Endothelial cell (in vitro differentiated cells): Measurements from ENCODE around the gene SRSF5. TPM values are rescaled to one million over a fixed set of nuclear protein-coding genes. Genes with fewer than 3 reads are reported as not detected.

Experiments
- DNase-seq: peaks from one replicate; pipeline ENCODE4 v3.0.0; 2021; ENCODE audit warnings: low spot score
- H3K27ac Mint-ChIP-seq: one replicate; pipeline ENCODE4 v1.8.0; 2021; ENCODE audit warnings: mixed read lengths, inconsistent platforms; ENCODE audit not compliant: unreplicated experiment
- H3K27me3 Mint-ChIP-seq: one replicate; pipeline ENCODE4 v1.8.0; 2021; ENCODE audit warnings: mild to moderate bottlenecking, moderate library complexity, mixed read lengths, inconsistent platforms; ENCODE audit not compliant: unreplicated experiment
- H3K36me3 Mint-ChIP-seq: one replicate; pipeline ENCODE4 v1.8.0; 2021; ENCODE audit warnings: mild to moderate bottlenecking, low read depth, mixed read lengths, inconsistent platforms; ENCODE audit not compliant: unreplicated experiment
- H3K4me1 Mint-ChIP-seq: one replicate; pipeline ENCODE4 v1.8.0; 2021; ENCODE audit warnings: mild to moderate bottlenecking, mixed read lengths, inconsistent platforms; ENCODE audit not compliant: unreplicated experiment
- H3K4me3 Mint-ChIP-seq: one replicate; pipeline ENCODE4 v1.8.0; 2021; ENCODE audit warnings: mild to moderate bottlenecking, mixed read lengths, inconsistent platforms; ENCODE audit not compliant: unreplicated experiment
- H3K9me3 Mint-ChIP-seq: one replicate; pipeline ENCODE4 v1.8.0; 2021; ENCODE audit warnings: mixed read lengths, inconsistent platforms; ENCODE audit not compliant: unreplicated experiment
- total RNA-seq: library from RNA; stranded (reverse); fragmentation: NEBNext Ultra II Directional; extraction: Animal tissue kit (Norgen Biotek cat#: 25700); gene quantifications from one replicate; pipeline ENCODE4 v1.2.1, GENCODE V29; 2021; ENCODE audit not compliant: unreplicated experiment
- TF ChIP-seq, protein P1 (sequence below): fragments of 200-600 bp; sonication (generic); IDR thresholded peaks from one replicate; pipeline ENCODE4 v1.5.0; 2021; ENCODE audit warnings: antibody characterized with exemption; ENCODE audit not compliant: unreplicated experiment

SRSF5 gene
- total RNA-seq, 1 donor from 2014 or later, result 241 TPM

- Mint-ChIP-seq H3K36me3 (no peaks in the 10 kb centered on the region), H3K27ac (no peak overlapping the region), H3K4me3 (no peak overlapping the region), H3K9me3 (no peaks in the 10 kb centered on the region), H3K27me3 (no peaks in the 10 kb centered on the region), H3K4me1 (no peaks in the 10 kb centered on the region)
- TF ChIP-seq, protein P1, sequence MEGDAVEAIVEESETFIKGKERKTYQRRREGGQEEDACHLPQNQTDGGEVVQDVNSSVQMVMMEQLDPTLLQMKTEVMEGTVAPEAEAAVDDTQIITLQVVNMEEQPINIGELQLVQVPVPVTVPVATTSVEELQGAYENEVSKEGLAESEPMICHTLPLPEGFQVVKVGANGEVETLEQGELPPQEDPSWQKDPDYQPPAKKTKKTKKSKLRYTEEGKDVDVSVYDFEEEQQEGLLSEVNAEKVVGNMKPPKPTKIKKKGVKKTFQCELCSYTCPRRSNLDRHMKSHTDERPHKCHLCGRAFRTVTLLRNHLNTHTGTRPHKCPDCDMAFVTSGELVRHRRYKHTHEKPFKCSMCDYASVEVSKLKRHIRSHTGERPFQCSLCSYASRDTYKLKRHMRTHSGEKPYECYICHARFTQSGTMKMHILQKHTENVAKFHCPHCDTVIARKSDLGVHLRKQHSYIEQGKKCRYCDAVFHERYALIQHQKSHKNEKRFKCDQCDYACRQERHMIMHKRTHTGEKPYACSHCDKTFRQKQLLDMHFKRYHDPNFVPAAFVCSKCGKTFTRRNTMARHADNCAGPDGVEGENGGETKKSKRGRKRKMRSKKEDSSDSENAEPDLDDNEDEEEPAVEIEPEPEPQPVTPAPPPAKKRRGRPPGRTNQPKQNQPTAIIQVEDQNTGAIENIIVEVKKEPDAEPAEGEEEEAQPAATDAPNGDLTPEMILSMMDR, result no peak
- no peak for DNase-seq
These were observed 49.3 kb downstream of the SRSF5 start for GRCh38 chr14:69816216-69816615.

- H3K36me3 Mint-ChIP-seq, result no peaks in the 10 kb centered on the region
- no peak overlapping the region for H3K4me3 Mint-ChIP-seq
- DNase-seq, result peak; percentile 78
- TF ChIP-seq, protein P1, result peak; percentile 99
- H3K9me3 Mint-ChIP-seq, result no peaks in the 10 kb centered on the region
- H3K27me3 Mint-ChIP-seq, result no peaks in the 10 kb centered on the region
- no peak overlapping the region for H3K27ac Mint-ChIP-seq
- no peaks in the 10 kb centered on the region for H3K4me1 Mint-ChIP-seq
These were observed 51.8 kb downstream of the SRSF5 start for GRCh38 chr14:69818758-69819191.

DNA sequence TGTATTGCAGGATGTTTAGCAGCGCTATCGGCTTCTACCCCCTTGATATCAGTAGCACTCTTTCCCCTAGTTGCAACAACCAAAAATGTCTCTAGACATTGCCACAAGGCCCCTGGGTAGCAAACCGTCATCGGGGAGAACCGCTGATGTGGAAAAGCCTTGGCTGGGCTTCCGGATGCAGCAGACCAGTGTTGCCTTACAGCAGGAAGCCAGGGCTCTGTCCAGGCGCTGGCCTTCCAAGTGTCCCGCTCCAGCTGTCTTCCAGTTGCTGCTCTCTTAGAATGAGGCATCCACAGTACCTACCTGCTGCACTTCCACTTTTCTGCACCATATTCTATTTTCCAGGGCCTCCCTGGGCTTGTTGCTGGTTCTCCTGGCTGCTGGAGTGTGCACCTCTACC is 52.7 kb downstream of the SRSF5 start:
- no peak for DNase-seq
- Mint-ChIP-seq H3K27me3 (no peaks in the 10 kb centered on the region), H3K4me1 (no peaks in the 10 kb centered on the region), H3K9me3 (no peaks in the 10 kb centered on the region), H3K36me3 (no peaks in the 10 kb centered on the region), H3K27ac (no peak overlapping the region), H3K4me3 (no peak overlapping the region)
- TF ChIP-seq, protein P1, result no peak

DNA sequence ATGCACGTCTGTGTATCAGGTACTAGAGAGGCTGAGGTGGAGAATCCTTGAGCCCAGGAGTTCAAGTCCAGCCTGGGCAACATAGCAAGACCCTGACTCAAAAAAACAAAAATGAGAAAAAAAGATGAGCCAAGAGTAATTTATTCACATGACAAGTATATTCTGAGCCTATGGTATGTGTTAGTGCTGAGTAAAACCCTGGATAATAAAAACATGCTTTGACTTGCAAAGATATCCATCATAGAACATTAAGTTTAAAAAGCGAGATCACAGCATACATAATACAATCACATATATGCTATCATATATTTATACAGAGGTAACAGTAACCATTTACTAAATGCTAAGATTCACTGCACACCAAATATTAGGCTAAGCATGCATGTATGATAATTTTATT is 54.0 kb downstream of the SRSF5 start:
- Mint-ChIP-seq H3K36me3 (no peaks in the 10 kb centered on the region), H3K4me1 (no peaks in the 10 kb centered on the region), H3K9me3 (no peaks in the 10 kb centered on the region), H3K27ac (no peak overlapping the region), H3K27me3 (no peaks in the 10 kb centered on the region), H3K4me3 (no peak overlapping the region)
- no peak for DNase-seq
- TF ChIP-seq, protein P1, result no peak

Other genes starting within 250 kb of the SRSF5 start
- gene CCDC177, start 192.3 kb upstream of the SRSF5 start, total RNA-seq, result not detected
- 71.5 TPM for gene SUSD6, start 155.5 kb upstream of the SRSF5 start, total RNA-seq
- not detected for gene SLC10A1, start 30.1 kb downstream of the SRSF5 start, total RNA-seq
- gene SMOC1, start 112.3 kb downstream of the SRSF5 start, total RNA-seq, result 0.38 TPM